GM21423 (cell line): ENCODE results near the gene MCC.
A peak's percentile ranks its signal among the peaks of the same experiment; 100 is the strongest.
"Not testable (repeated sequence)": the region's sequence is repeated elsewhere in the genome, so short reads cannot be mapped to it uniquely, and the experiment has no call there.

Source experiments
- ATAC-seq: cut with Tn5 transposase; IDR thresholded peaks from one replicate; pipeline ENCODE4 v1.9.1; 2021; ENCODE audit warnings: mild to moderate bottlenecking, moderate library complexity; ENCODE audit not compliant: unreplicated experiment

The MCC gene

GRCh38 chr5:113491022-113491421 lies 2.8 kb upstream of the MCC start:
- no peak for ATAC-seq

- no peak for ATAC-seq
These were observed 2.1 kb upstream of the MCC start for GRCh38 chr5:113490317-113490716.

- ATAC-seq: peak; percentile 71
These were observed 1.0 kb upstream of the MCC start for GRCh38 chr5:113489299-113489698.

- no peak for ATAC-seq
These were observed 462 bp upstream of the MCC start for GRCh38 chr5:113488645-113489184.

GRCh38 chr5:113487416-113487780 lies 855 bp downstream of the MCC start:
- ATAC-seq: no peak

GRCh38 chr5:113480243-113480642 lies 8.0 kb downstream of the MCC start:
- no peak for ATAC-seq

GRCh38 chr5:113478691-113479090 lies 9.6 kb downstream of the MCC start:
- no peak for ATAC-seq

GRCh38 chr5:113474100-113474728 lies 14.0 kb downstream of the MCC start:
- ATAC-seq: no peak

- no peak for ATAC-seq
These were observed 25.2 kb downstream of the MCC start for GRCh38 chr5:113463032-113463431.

GRCh38 chr5:113457106-113457505 lies 31.1 kb downstream of the MCC start:
- ATAC-seq: not testable (repeated sequence)

GRCh38 chr5:113452941-113453340 lies 35.3 kb downstream of the MCC start:
- ATAC-seq: no peak

GRCh38 chr5:113451797-113452196 lies 36.5 kb downstream of the MCC start:
- no peak for ATAC-seq

GRCh38 chr5:113450929-113451328 lies 37.3 kb downstream of the MCC start:
- no peak for ATAC-seq

GRCh38 chr5:113450462-113450861 lies 37.8 kb downstream of the MCC start:
- ATAC-seq: no peak

GRCh38 chr5:113448252-113448651 lies 40.0 kb downstream of the MCC start:
- no peak for ATAC-seq

- no peak for ATAC-seq
These were observed 40.7 kb downstream of the MCC start for GRCh38 chr5:113447498-113448050.

- no peak for ATAC-seq
These were observed 41.8 kb downstream of the MCC start for GRCh38 chr5:113446358-113446927.

GRCh38 chr5:113437111-113437510 lies 51.1 kb downstream of the MCC start:
- no peak for ATAC-seq

GRCh38 chr5:113435575-113435974 lies 52.7 kb downstream of the MCC start:
- ATAC-seq: no peak

GRCh38 chr5:113434889-113435288 lies 53.4 kb downstream of the MCC start, which contains the start of gene TSSK1B:
TSSK1B (minus strand) TSS chr5:113434989; CDS start chr5:113434839, 150 bp downstream.
- no peak for ATAC-seq

- ATAC-seq: no peak
These were observed 54.2 kb downstream of the MCC start for GRCh38 chr5:113433862-113434612.

GRCh38 chr5:113433071-113433470 lies 55.2 kb downstream of the MCC start:
- no peak for ATAC-seq
